ENCODE measurements around the gene CCDC85C. TPM values are rescaled to one million over a fixed set of nuclear protein-coding genes. Genes with fewer than 3 reads are reported as not detected.

Gene CCDC85C
- total RNA-seq, 2 experiments from 2014 or later: 5.8 to 7.5 TPM

GRCh38 chr14:99564256-99564925 lies 39.6 kb downstream of the CCDC85C start:
- Mint-ChIP-seq H3K4me3 (no peak overlapping the region), H3K27ac (no peak overlapping the region), H3K4me1 (ENCODE audit: low read depth) (no peaks in the 10 kb centered on the region), H3K27me3 (no peaks in the 10 kb centered on the region), H3K36me3 (ENCODE audit: low read depth) (no peaks in the 10 kb centered on the region), H3K9me3 (no peaks in the 10 kb centered on the region)
- ATAC-seq (ENCODE audit: poor library complexity) (no peak), DNase-seq (no peak)
- Histone ChIP-seq H3K27ac (ENCODE audit: low read depth in 1 of 2, low read length in 2 of 2) (no peak overlapping the region), H3K36me3 (ENCODE audit: insufficient read depth, low read length) (no peaks in the 10 kb centered on the region), H3K4me3 (ENCODE audit: low read length) (no peak overlapping the region), H3K27me3 (ENCODE audit: control insufficient read depth in 1 of 2, insufficient read depth in 2 of 2, low read length in 2 of 2) (no peaks in the 10 kb centered on the region), H3K4me1 (ENCODE audit: insufficient read depth, low read length) (peaks cover 3% of the 10 kb centered on the region), H3K9me3 (ENCODE audit: control insufficient read depth in 1 of 2, insufficient read depth in 1 of 2, low read length in 2 of 2) (peaks cover 0 to 6% of the 10 kb centered on the region in 2 experiments)
- ChIA-PET CTCF (no interaction called here), POLR2A (no interaction called here)
- intact Hi-C loops (cut with DNase I, micrococcal nuclease): no loop called here
- no peak for TF ChIP-seq CTCF (IDR thresholded peaks at IDR 0.05)

GRCh38 chr14:99563749-99564129 lies 40.3 kb downstream of the CCDC85C start:
- Histone ChIP-seq H3K36me3 (ENCODE audit: insufficient read depth, low read length) (no peaks in the 10 kb centered on the region), H3K9me3 (ENCODE audit: control insufficient read depth in 1 of 2, insufficient read depth in 1 of 2, low read length in 2 of 2) (peaks cover 0 to 10% of the 10 kb centered on the region in 2 experiments), H3K27me3 (ENCODE audit: control insufficient read depth in 1 of 2, insufficient read depth in 2 of 2, low read length in 2 of 2) (no peaks in the 10 kb centered on the region), H3K27ac (ENCODE audit: low read depth in 1 of 2, low read length in 2 of 2) (no peak overlapping the region), H3K4me3 (ENCODE audit: low read length) (no peak overlapping the region), H3K4me1 (ENCODE audit: insufficient read depth, low read length) (no peaks in the 10 kb centered on the region)
- Mint-ChIP-seq H3K27me3 (no peaks in the 10 kb centered on the region), H3K27ac (no peak overlapping the region), H3K36me3 (ENCODE audit: low read depth) (no peaks in the 10 kb centered on the region), H3K4me3 (no peak overlapping the region), H3K9me3 (no peaks in the 10 kb centered on the region), H3K4me1 (ENCODE audit: low read depth) (no peaks in the 10 kb centered on the region)
- TF ChIP-seq CTCF (IDR thresholded peaks at IDR 0.05): no peak
- intact Hi-C loops (cut with DNase I, micrococcal nuclease): no loop called here
- ATAC-seq (ENCODE audit: poor library complexity): no peak
- no peak for DNase-seq
- ChIA-PET CTCF (no interaction called here), POLR2A (no interaction called here)

- DNase-seq (no peak), ATAC-seq (ENCODE audit: poor library complexity) (no peak)
- Mint-ChIP-seq H3K4me1 (ENCODE audit: low read depth) (no peaks in the 10 kb centered on the region), H3K27ac (no peak overlapping the region), H3K36me3 (ENCODE audit: low read depth) (no peaks in the 10 kb centered on the region), H3K4me3 (no peak overlapping the region), H3K27me3 (no peaks in the 10 kb centered on the region), H3K9me3 (no peaks in the 10 kb centered on the region)
- TF ChIP-seq CTCF (IDR thresholded peaks at IDR 0.05): no peak
- Histone ChIP-seq H3K9me3 (ENCODE audit: control insufficient read depth in 1 of 2, insufficient read depth in 1 of 2, low read length in 2 of 2) (peaks cover 0 to 11% of the 10 kb centered on the region in 2 experiments), H3K36me3 (ENCODE audit: insufficient read depth, low read length) (no peaks in the 10 kb centered on the region), H3K27me3 (ENCODE audit: control insufficient read depth in 1 of 2, insufficient read depth in 2 of 2, low read length in 2 of 2) (no peaks in the 10 kb centered on the region), H3K4me1 (ENCODE audit: insufficient read depth, low read length) (no peaks in the 10 kb centered on the region), H3K27ac (ENCODE audit: low read depth in 1 of 2, low read length in 2 of 2) (no peak overlapping the region), H3K4me3 (ENCODE audit: low read length) (no peak overlapping the region)
- ChIA-PET CTCF (no interaction called here), POLR2A (no interaction called here)
- intact Hi-C loops (cut with DNase I, micrococcal nuclease): no loop called here
These were observed 40.9 kb downstream of the CCDC85C start for GRCh38 chr14:99562856-99563748.
